OCI-LY3 (cell line): ENCODE measurements around the gene OR2L8.

Source experiments
- H2AFZ ChIP-seq: fragments of 200-600, 300-600 bp; shearing (Covaris generic); 2 replicates; pipeline ENCODE4 v1.6.0; 2014; ENCODE audit warnings: antibody characterized with exemption, low read depth, low read length
- H3K27ac ChIP-seq: fragments of 200-600, 300-600 bp; sonication (generic); 2 replicates; pipeline ENCODE4 v1.5.1; 2014; ENCODE audit warnings: mild to moderate bottlenecking, low read length, moderate library complexity, mixed read lengths
- H3K27me3 ChIP-seq: fragments of 200-600, 300-600 bp; sonication (generic); 2 replicates; pipeline ENCODE4 v1.6.1; 2014; ENCODE audit warnings: low read depth, low read length, mixed read lengths
- H3K36me3 ChIP-seq: fragments of 200-600, 300-600 bp; sonication (generic); replicated peaks from 2 replicates; pipeline ENCODE3; 2014; ENCODE audit warnings: low read depth, low read length, mixed read lengths
- H3K4me1 ChIP-seq: fragments of 300-600, 200-600 bp; sonication (generic); 2 replicates; pipeline ENCODE4 v1.6.1; 2014; ENCODE audit warnings: low read length, mixed read lengths
- H3K4me2 ChIP-seq: fragments of 200-600, 300-600 bp; sonication (generic); 2 replicates; pipeline ENCODE4 v1.6.1; 2014; ENCODE audit warnings: low read length, mixed read lengths
- H3K4me3 ChIP-seq: fragments of 300-600, 200-600 bp; sonication (generic); 2 replicates; pipeline ENCODE4 v1.5.1; 2014; ENCODE audit warnings: antibody characterized with exemption, mild to moderate bottlenecking, low read length, moderate library complexity
- H3K79me2 ChIP-seq: fragments of 300-600, 200-600 bp; shearing (Covaris generic); 2 replicates; pipeline ENCODE4 v1.6.1; 2014; ENCODE audit warnings: mild to moderate bottlenecking, low read length, mixed read lengths
- H3K9ac ChIP-seq: fragments of 300-600, 200-600 bp; shearing (Covaris generic); 2 replicates; pipeline ENCODE4 v1.6.0; 2014; ENCODE audit warnings: mild to moderate bottlenecking, low read length, moderate library complexity
- H3K9me3 ChIP-seq: fragments of 200-600, 300-600 bp; shearing (Covaris generic); 2 replicates; pipeline ENCODE4 v1.6.1; 2014; ENCODE audit warnings: low read length, mixed read lengths; ENCODE audit not compliant: insufficient read depth
- H4K20me1 ChIP-seq: fragments of 200-600, 300-600 bp; sonication (generic); 2 replicates; pipeline ENCODE4 v1.6.1; 2016; ENCODE audit warnings: low read length, mixed read lengths; ENCODE audit not compliant: insufficient read depth
- CTCF ChIP-seq: fragments of 200-600, 300-600 bp; sonication (generic); IDR thresholded peaks from 2 replicates; pipeline ENCODE4 v1.5.1; 2014; ENCODE audit warnings: antibody characterized with exemption, low read length, low read depth
- EZH2phosphoT487 ChIP-seq: fragments of 200-600 bp; shearing (Covaris generic); IDR thresholded peaks from 2 replicates; pipeline ENCODE4 v1.6.1; 2018; ENCODE audit warnings: antibody characterized with exemption, mixed run types, low read depth

OR2L8 gene

DNA sequence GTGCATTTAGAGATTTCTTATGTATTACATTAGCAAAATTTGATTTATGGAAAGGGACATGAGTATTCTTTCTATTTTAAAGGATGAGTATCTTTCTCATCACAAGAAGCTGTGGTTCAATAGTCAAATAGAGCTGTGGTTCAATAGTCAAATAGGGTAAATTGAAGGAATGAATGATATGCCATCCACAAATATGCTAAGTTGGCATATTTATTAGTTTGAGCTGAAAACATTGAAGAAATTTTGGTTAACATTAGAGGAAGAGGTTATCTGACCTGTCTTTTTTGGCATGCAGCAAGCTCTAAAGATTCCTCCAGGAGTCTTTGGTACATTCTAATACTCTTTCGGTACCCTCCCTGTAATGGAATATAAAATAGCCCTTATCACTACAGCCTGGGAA, 4.8 kb downstream of the OR2L8 start:
- Histone ChIP-seq H3K9ac (no peak overlapping the region), H3K4me3 (no peak overlapping the region)

GRCh38 chr1:247961791-247962190, 13.1 kb downstream of the OR2L8 start:
- H3K36me3 ChIP-seq: no peaks in the 10 kb centered on the region
- H2AFZ ChIP-seq: no peak overlapping the region
- no peak overlapping the region for H3K4me2 ChIP-seq
- H3K4me3 ChIP-seq: no peak overlapping the region
- H3K27me3 ChIP-seq: 0 out of 2 replicates have a peak, but pooled peaks cover 5% of the 10 kb centered on the region
- TF ChIP-seq EZH2phosphoT487 (no peak), CTCF (no peak)
- peaks cover 7% of the 10 kb centered on the region for H3K4me1 ChIP-seq
- H4K20me1 ChIP-seq: no peaks in the 10 kb centered on the region
- no peaks in the 10 kb centered on the region for H3K79me2 ChIP-seq
- H3K9me3 ChIP-seq: no peaks in the 10 kb centered on the region
- no peak overlapping the region for H3K27ac ChIP-seq
- no peak overlapping the region for H3K9ac ChIP-seq

More for the DNA sequence above, 4.8 kb downstream of the OR2L8 start:
- Histone ChIP-seq H3K4me2 (no peak overlapping the region), H3K36me3 (no peaks in the 10 kb centered on the region), H3K4me1 (no peaks in the 10 kb centered on the region), H3K27me3 (no peaks in the 10 kb centered on the region), H2AFZ (no peak overlapping the region), H3K79me2 (no peaks in the 10 kb centered on the region), H3K9me3 (no peaks in the 10 kb centered on the region), H3K27ac (no peak overlapping the region), H4K20me1 (no peaks in the 10 kb centered on the region)
- TF ChIP-seq EZH2phosphoT487 (no peak), CTCF (no peak)

DNA sequence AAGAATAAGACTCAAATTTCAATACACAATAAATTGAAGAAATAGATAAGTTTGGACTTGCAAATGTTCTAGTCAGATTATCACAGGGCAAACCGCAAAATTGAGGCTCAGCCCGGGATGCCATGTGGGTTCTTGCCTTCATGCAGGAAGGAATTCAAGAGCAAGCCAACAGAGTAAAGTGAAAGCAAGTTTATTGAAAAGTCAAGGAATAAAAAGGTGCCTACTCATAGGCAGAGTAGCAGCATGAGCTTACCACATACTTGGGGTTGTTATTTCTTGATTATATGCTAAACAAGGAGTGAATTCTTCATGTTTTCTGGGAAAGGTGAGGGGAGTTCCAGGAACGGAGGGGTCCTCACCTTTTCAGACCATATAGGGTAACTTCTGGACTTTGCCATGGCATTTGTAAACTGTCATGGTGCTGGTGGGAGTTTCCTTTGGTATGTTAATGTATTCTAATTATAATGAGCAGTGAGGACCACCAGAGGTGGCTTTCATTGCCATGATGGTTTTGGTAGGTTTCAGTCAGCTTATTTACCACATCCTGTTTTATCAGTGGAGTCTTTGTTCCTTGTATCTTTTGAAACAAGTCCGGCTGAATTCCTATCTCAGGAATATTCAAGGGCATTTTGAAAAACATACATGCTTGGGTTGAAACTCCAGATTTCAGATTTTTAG, 14.4 kb downstream of the OR2L8 start:
- H3K36me3 ChIP-seq: no peaks in the 10 kb centered on the region
- no peak overlapping the region for H3K4me2 ChIP-seq
- H3K9ac ChIP-seq: no peak overlapping the region
- H3K27ac ChIP-seq: no peak overlapping the region
- TF ChIP-seq CTCF (no peak), EZH2phosphoT487 (no peak)
- no peak overlapping the region for H3K4me3 ChIP-seq
- H3K4me1 ChIP-seq: peaks cover 9% of the 10 kb centered on the region
- H3K79me2 ChIP-seq: no peaks in the 10 kb centered on the region
- H3K27me3 ChIP-seq: 0 out of 2 replicates have a peak, but pooled peaks cover 5% of the 10 kb centered on the region
- no peaks in the 10 kb centered on the region for H4K20me1 ChIP-seq
- no peaks in the 10 kb centered on the region for H3K9me3 ChIP-seq
- H2AFZ ChIP-seq: no peak overlapping the region

- Histone ChIP-seq H3K9ac (no peak within 1 kb of the TSS), H3K79me2 (no peaks in the 10 kb centered on the region), H3K4me2 (no peak within 1 kb of the TSS), H3K27me3 (0 out of 2 replicates have a peak, but pooled peaks cover 5% of the 10 kb centered on the region), H3K4me3 (no peak within 1 kb of the TSS), H3K9me3 (no peaks in the 10 kb centered on the region), H3K4me1 (peaks cover 9% of the 10 kb centered on the region), H4K20me1 (no peaks in the 10 kb centered on the region), H3K27ac (no peak within 1 kb of the TSS), H2AFZ (no peak within 1 kb of the TSS), H3K36me3 (no peaks in the 10 kb centered on the region)
- TF ChIP-seq CTCF: no peak
- TF ChIP-seq EZH2phosphoT487: no peak
Measured at GRCh38 chr1:247964933-247965332, 16.3 kb downstream of the OR2L8 start, which contains the start of gene OR2AK2. Gene OR2AK2, plus strand, starts transcription at chr1:247965233. Its CDS starts 144 bp downstream, at chr1:247965377.
